Measurements from ENCODE around the gene ANKRD39. TPM values are rescaled to one million over a fixed set of nuclear protein-coding genes. Genes with fewer than 3 reads are reported as not detected.

The ANKRD39 gene
- total RNA-seq, 1 donor from 2014 or later: 25.7 TPM

- DNase-seq: no peak
- no peak for TF ChIP-seq CTCF (IDR thresholded peaks at IDR 0.05; ENCODE audit: partially characterized antibody, unreplicated experiment)
- H3K27me3 Mint-ChIP-seq (ENCODE audit: unreplicated experiment): peaks cover 9% of the 10 kb centered on the region
- H3K9me3 Mint-ChIP-seq (ENCODE audit: unreplicated experiment): peaks cover 14% of the 10 kb centered on the region
- H3K4me3 Mint-ChIP-seq (ENCODE audit: unreplicated experiment): no peak overlapping the region
- H3K27ac Mint-ChIP-seq (ENCODE audit: unreplicated experiment): peak overlapping the region; percentile 23
- no peaks in the 10 kb centered on the region for H3K36me3 Mint-ChIP-seq (ENCODE audit: unreplicated experiment)
- peaks cover 19% of the 10 kb centered on the region for H3K4me1 Mint-ChIP-seq (ENCODE audit: low read depth, unreplicated experiment)
Measured at GRCh38 chr2:96875498-96876268, 17.9 kb upstream of the ANKRD39 start.

- Mint-ChIP-seq H3K27me3 (ENCODE audit: unreplicated experiment) (peaks cover 11% of the 10 kb centered on the region), H3K4me1 (ENCODE audit: low read depth, unreplicated experiment) (peaks cover 19% of the 10 kb centered on the region), H3K9me3 (ENCODE audit: unreplicated experiment) (peaks cover 10% of the 10 kb centered on the region), H3K36me3 (ENCODE audit: unreplicated experiment) (no peaks in the 10 kb centered on the region), H3K27ac (ENCODE audit: unreplicated experiment) (no peak overlapping the region), H3K4me3 (ENCODE audit: unreplicated experiment) (no peak overlapping the region)
- DNase-seq: no peak
- no peak for TF ChIP-seq CTCF (IDR thresholded peaks at IDR 0.05; ENCODE audit: partially characterized antibody, unreplicated experiment)
Measured at GRCh38 chr2:96874198-96874831, 16.5 kb upstream of the ANKRD39 start.

- Mint-ChIP-seq H3K4me3 (ENCODE audit: unreplicated experiment) (no peak overlapping the region), H3K36me3 (ENCODE audit: unreplicated experiment) (no peaks in the 10 kb centered on the region), H3K27me3 (ENCODE audit: unreplicated experiment) (peaks cover 10% of the 10 kb centered on the region), H3K9me3 (ENCODE audit: unreplicated experiment) (peaks cover 10% of the 10 kb centered on the region), H3K27ac (ENCODE audit: unreplicated experiment) (peak overlapping the region; percentile 28), H3K4me1 (ENCODE audit: low read depth, unreplicated experiment) (peaks cover 19% of the 10 kb centered on the region)
- no peak for DNase-seq
- TF ChIP-seq CTCF (IDR thresholded peaks at IDR 0.05; ENCODE audit: partially characterized antibody, unreplicated experiment): no peak
Measured at GRCh38 chr2:96873651-96874096, 15.9 kb upstream of the ANKRD39 start.

- Mint-ChIP-seq H3K4me1 (ENCODE audit: low read depth, unreplicated experiment) (peaks cover 18% of the 10 kb centered on the region), H3K27ac (ENCODE audit: unreplicated experiment) (no peak overlapping the region), H3K36me3 (ENCODE audit: unreplicated experiment) (no peaks in the 10 kb centered on the region), H3K9me3 (ENCODE audit: unreplicated experiment) (peaks cover 10% of the 10 kb centered on the region), H3K4me3 (ENCODE audit: unreplicated experiment) (no peak overlapping the region), H3K27me3 (ENCODE audit: unreplicated experiment) (peaks cover 12% of the 10 kb centered on the region)
- DNase-seq: no peak
- no peak for TF ChIP-seq CTCF (IDR thresholded peaks at IDR 0.05; ENCODE audit: partially characterized antibody, unreplicated experiment)
Measured at GRCh38 chr2:96872591-96873349, 15.0 kb upstream of the ANKRD39 start.

Data from glutamatergic neuron (in vitro differentiated cells).